PC-9 (cell line): ENCODE measurements around the gene PVALEF. TPM values are rescaled to one million over a fixed set of nuclear protein-coding genes. Genes with fewer than 3 reads are reported as not detected.

Source experiments
- BruUV-seq: library from RNA; stranded (reverse); fragments of 400-500 nt; replicated peaks from 2 replicates; lab custom pipeline; 2021; lab: Mats Ljungman, UMichigan
- CTCF ChIA-PET: fragments of 300-600 bp; sonication (Branson Sonifier 250); formaldehyde crosslinking; loops from one replicate; lab custom pipeline; 2022; ENCODE audit warnings: antibody characterized with exemption; lab: Charles Lee
- POLR2A ChIA-PET: fragments of 300-600 bp; sonication (Branson Sonifier 250); formaldehyde crosslinking; loops from one replicate; lab custom pipeline; 2022; ENCODE audit warnings: antibody characterized with exemption; ENCODE audit not compliant: unreplicated experiment; lab: Charles Lee
- DNase-seq, 2 experiments: peaks; one replicate each; pipeline versions ENCODE4 v3.0.0 to v3.0.0-alpha.2; 2015 to 2022; ENCODE audit warnings: mixed read lengths in 1 of 2
- H2AFZ ChIP-seq: fragments of 200-600 bp; sonication (generic); 2 replicates; pipeline ENCODE4 v1.8.1; 2017; ENCODE audit warnings: antibody characterized with exemption
- H3F3A ChIP-seq: fragments of 200-600 bp; sonication (generic); 2 replicates; pipeline ENCODE4 v1.8.1; 2017; ENCODE audit warnings: antibody characterized with exemption, mild to moderate bottlenecking, low read depth; ENCODE audit not compliant: insufficient read depth
- H3K27ac ChIP-seq: fragments of 200-600 bp; sonication (generic); 2 replicates; pipeline ENCODE4 v1.6.1; 2016; ENCODE audit warnings: mixed run types
- H3K27me3 ChIP-seq: fragments of 200-600 bp; sonication (generic); 2 replicates; pipeline ENCODE4 v1.6.1; 2016; ENCODE audit warnings: low read depth, mixed run types; ENCODE audit not compliant: insufficient read depth
- H3K36me3 ChIP-seq: fragments of 200-600 bp; sonication (generic); 2 replicates; pipeline ENCODE4 v1.6.1; 2016; ENCODE audit warnings: low read depth, mixed run types
- H3K4me1 ChIP-seq: fragments of 200-600 bp; sonication (generic); replicated peaks from 2 replicates; pipeline ENCODE4 v1.6.1; 2016; ENCODE audit warnings: mixed run types; ENCODE audit not compliant: insufficient read depth
- H3K4me2 ChIP-seq: fragments of 200-600 bp; sonication (generic); 2 replicates; pipeline ENCODE4 v1.6.1; 2017; ENCODE audit warnings: mixed run types
- H3K4me3 ChIP-seq: fragments of 200-600 bp; sonication (generic); 2 replicates; pipeline ENCODE4 v1.6.1; 2016; ENCODE audit warnings: mixed run types
- H3K79me2 ChIP-seq: fragments of 200-600 bp; sonication (generic); 2 replicates; pipeline ENCODE4 v1.6.1; 2017; ENCODE audit warnings: low read depth, mixed run types
- H3K9me2 ChIP-seq: fragments of 200-600 bp; sonication (generic); 2 replicates; pipeline ENCODE4 v1.8.1; 2017; ENCODE audit warnings: mild to moderate bottlenecking; ENCODE audit not compliant: insufficient read depth
- H3K9me3 ChIP-seq: fragments of 200-600 bp; sonication (generic); 2 replicates; pipeline ENCODE4 v1.8.1; 2016; ENCODE audit warnings: low read depth; ENCODE audit not compliant: insufficient read depth
- H4K20me1 ChIP-seq: fragments of 200-600 bp; sonication (generic); 2 replicates; pipeline ENCODE4 v1.8.1; 2017; ENCODE audit not compliant: insufficient read depth
- EZH2 ChIP-seq: fragments of 200-600 bp; sonication (generic); IDR thresholded peaks from 2 replicates; pipeline ENCODE4 v1.8.0; 2017; ENCODE audit warnings: antibody characterized with exemption, low read depth
- intact Hi-C: fragments of 100-400 bp; cut with micrococcal nuclease; formaldehyde crosslinking; loops from one replicate; pipeline ENCODE4 v1.10.0; 2022; ENCODE audit not compliant: unreplicated experiment
- total RNA-seq: library from RNA; stranded (reverse); gene quantifications from 2 replicates; pipeline ENCODE4 v1.2.3, GENCODE V29; 2021
- TF ChIP-seq, protein P1 (sequence below): fragments of 200-600 bp; sonication (generic); conservative IDR thresholded peaks from 2 replicates; pipeline ENCODE4 v1.6.1; 2017; ENCODE audit warnings: mixed run types, antibody characterized with exemption, mild to moderate bottlenecking, moderate library complexity

Gene PVALEF
- total RNA-seq, 1 experiment from 2014 or later: not detected

DNA sequence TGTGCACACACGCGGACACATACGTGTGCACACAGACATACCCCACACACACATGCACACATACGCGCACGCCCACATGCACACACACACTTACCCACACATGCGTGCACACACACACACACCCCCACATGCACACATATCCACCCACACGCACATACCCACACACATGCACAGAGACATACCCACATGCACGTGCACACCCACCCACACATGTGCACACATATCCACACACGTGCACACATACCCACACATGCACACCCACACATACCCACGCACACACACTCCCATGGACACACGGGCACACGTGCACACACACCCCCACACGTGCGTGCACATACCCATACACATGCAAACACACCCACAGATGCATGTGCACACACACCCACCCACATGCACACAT is 27.2 kb upstream of the PVALEF start:
- no peaks in the 10 kb centered on the region for H3K9me3 ChIP-seq
- no peaks in the 10 kb centered on the region for H3K9me2 ChIP-seq
- no TSS peak for BruUV-seq
- H3K79me2 ChIP-seq: no peaks in the 10 kb centered on the region
- H3K27me3 ChIP-seq: no peaks in the 10 kb centered on the region
- no peak for TF ChIP-seq EZH2
- TF ChIP-seq, protein P1, sequence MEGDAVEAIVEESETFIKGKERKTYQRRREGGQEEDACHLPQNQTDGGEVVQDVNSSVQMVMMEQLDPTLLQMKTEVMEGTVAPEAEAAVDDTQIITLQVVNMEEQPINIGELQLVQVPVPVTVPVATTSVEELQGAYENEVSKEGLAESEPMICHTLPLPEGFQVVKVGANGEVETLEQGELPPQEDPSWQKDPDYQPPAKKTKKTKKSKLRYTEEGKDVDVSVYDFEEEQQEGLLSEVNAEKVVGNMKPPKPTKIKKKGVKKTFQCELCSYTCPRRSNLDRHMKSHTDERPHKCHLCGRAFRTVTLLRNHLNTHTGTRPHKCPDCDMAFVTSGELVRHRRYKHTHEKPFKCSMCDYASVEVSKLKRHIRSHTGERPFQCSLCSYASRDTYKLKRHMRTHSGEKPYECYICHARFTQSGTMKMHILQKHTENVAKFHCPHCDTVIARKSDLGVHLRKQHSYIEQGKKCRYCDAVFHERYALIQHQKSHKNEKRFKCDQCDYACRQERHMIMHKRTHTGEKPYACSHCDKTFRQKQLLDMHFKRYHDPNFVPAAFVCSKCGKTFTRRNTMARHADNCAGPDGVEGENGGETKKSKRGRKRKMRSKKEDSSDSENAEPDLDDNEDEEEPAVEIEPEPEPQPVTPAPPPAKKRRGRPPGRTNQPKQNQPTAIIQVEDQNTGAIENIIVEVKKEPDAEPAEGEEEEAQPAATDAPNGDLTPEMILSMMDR: no peak
- H3F3A ChIP-seq: 0 out of 2 replicates have a peak, but pooled peaks cover 4% of the 10 kb centered on the region
- no peak overlapping the region for H3K4me3 ChIP-seq
- H3K36me3 ChIP-seq: no peaks in the 10 kb centered on the region
- no peak for DNase-seq
- intact Hi-C loops: no loop called here
- no peak overlapping the region for H3K4me2 ChIP-seq
- H2AFZ ChIP-seq: no peak overlapping the region
- H4K20me1 ChIP-seq: no peaks in the 10 kb centered on the region
- ChIA-PET CTCF (no interaction called here), POLR2A (no interaction called here)
- no peaks in the 10 kb centered on the region for H3K4me1 ChIP-seq
- H3K27ac ChIP-seq: no peak overlapping the region

DNA sequence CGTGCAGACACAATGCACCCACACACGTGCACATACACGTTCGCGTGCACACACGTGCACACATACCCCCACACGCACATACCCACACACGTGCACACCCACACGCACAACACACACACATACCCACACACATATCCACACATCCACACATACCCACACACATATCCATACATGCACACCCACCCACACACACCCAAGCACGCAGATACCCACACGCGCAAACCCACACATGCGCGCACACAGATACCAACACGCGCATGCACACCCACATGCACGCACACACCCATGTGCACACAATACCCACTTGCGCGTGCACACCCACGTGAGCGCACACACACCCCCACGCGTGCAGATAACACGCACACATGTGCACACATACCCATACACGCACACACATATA is 26.8 kb upstream of the PVALEF start:
- no peaks in the 10 kb centered on the region for H3K9me3 ChIP-seq
- no peaks in the 10 kb centered on the region for H3K79me2 ChIP-seq
- CTCF ChIA-PET: no interaction called here

DNA sequence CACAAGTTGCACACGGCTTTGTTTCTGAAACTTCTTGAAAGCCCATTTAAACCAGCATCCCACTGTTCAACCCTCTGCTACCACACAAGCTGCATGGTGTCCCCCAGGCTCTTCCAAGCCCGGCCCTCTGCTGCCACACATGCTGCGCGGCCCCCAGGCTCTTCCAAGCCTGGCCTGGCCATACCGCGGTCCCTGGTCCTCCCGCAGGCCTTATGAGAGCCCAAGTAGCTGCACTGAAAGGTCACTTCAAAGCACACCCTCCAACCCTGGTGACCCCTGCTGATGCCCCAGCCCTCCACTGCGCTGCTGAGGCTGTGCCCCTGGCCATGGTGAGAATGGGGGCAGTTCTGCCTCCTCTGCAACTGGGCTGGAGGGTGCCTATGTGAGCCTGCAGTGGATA is 25.9 kb upstream of the PVALEF start:
- no peak overlapping the region for H3K4me3 ChIP-seq

More for the DNA sequence above, 26.8 kb upstream of the PVALEF start:
- no TSS peak for BruUV-seq
- Histone ChIP-seq H4K20me1 (no peaks in the 10 kb centered on the region), H3F3A (0 out of 2 replicates have a peak, but pooled peaks cover 4% of the 10 kb centered on the region), H3K27me3 (no peaks in the 10 kb centered on the region), H3K9me2 (no peaks in the 10 kb centered on the region), H3K27ac (no peak overlapping the region), H3K36me3 (no peaks in the 10 kb centered on the region), H3K4me2 (no peak overlapping the region), H2AFZ (no peak overlapping the region), H3K4me1 (no peaks in the 10 kb centered on the region), H3K4me3 (no peak overlapping the region)
- TF ChIP-seq, protein P1: no peak
- no peak for TF ChIP-seq EZH2
- POLR2A ChIA-PET: no interaction called here
- intact Hi-C loops: no loop called here
- no peak for DNase-seq

More for the DNA sequence above, 25.9 kb upstream of the PVALEF start:
- no peak for DNase-seq
- CTCF ChIA-PET: no interaction called here
- Histone ChIP-seq H3F3A (0 out of 2 replicates have a peak, but pooled peaks cover 4% of the 10 kb centered on the region), H3K9me3 (no peaks in the 10 kb centered on the region), H3K36me3 (no peaks in the 10 kb centered on the region), H3K27me3 (no peaks in the 10 kb centered on the region), H2AFZ (no peak overlapping the region), H3K27ac (no peak overlapping the region), H3K9me2 (no peaks in the 10 kb centered on the region), H3K4me1 (no peaks in the 10 kb centered on the region), H3K79me2 (no peaks in the 10 kb centered on the region), H4K20me1 (no peaks in the 10 kb centered on the region), H3K4me2 (no peak overlapping the region)
- intact Hi-C loops: no loop called here
- BruUV-seq: no TSS peak
- POLR2A ChIA-PET: interaction anchor here (0.7 kb wide), 1 partner anchor 362 kb away, joined by 6 read pairs; no protein-coding TSS in a partner anchor
- no peak for TF ChIP-seq EZH2
- TF ChIP-seq, protein P1: no peak
